WERI-Rb-1 (cell line): ENCODE data around the gene AK9.

Experiments
- DNase-seq: peaks from one replicate; pipeline ENCODE4 v3.0.0-alpha.2; 2020
- H3K27ac ChIP-seq: fragments of 250-450 bp; sonication (Bioruptor Pico); 2 replicates; pipeline ENCODE4 v1.5.1; 2020; ENCODE audit warnings: mild to moderate bottlenecking, moderate library complexity
- H3K27me3 ChIP-seq: fragments of 250-450 bp; sonication (Bioruptor Pico); 2 replicates; pipeline ENCODE4 v1.5.1; 2021; ENCODE audit warnings: mild to moderate bottlenecking, low read depth, moderate library complexity; ENCODE audit not compliant: insufficient read depth, severe bottlenecking
- H3K36me3 ChIP-seq: fragments of 250-450 bp; sonication (Bioruptor Pico); 2 replicates; pipeline ENCODE4 v1.5.1; 2020; ENCODE audit warnings: mild to moderate bottlenecking, moderate library complexity
- H3K4me3 ChIP-seq: 2 replicates; pipeline ENCODE4 v1.5.1; 2011; ENCODE audit warnings: low read depth, mild to moderate bottlenecking, control low read depth, low read length
- H3K9me3 ChIP-seq: fragments of 250-450 bp; sonication (Bioruptor Pico); 2 replicates; pipeline ENCODE4 v1.5.1; 2021; ENCODE audit warnings: mild to moderate bottlenecking, moderate library complexity; ENCODE audit not compliant: severe bottlenecking
- CTCF ChIP-seq: IDR thresholded peaks from 2 replicates; pipeline ENCODE4 v1.5.1; 2011; ENCODE audit warnings: low read depth, mild to moderate bottlenecking, control low read depth, inconsistent platforms, low read length

Gene AK9

DNA sequence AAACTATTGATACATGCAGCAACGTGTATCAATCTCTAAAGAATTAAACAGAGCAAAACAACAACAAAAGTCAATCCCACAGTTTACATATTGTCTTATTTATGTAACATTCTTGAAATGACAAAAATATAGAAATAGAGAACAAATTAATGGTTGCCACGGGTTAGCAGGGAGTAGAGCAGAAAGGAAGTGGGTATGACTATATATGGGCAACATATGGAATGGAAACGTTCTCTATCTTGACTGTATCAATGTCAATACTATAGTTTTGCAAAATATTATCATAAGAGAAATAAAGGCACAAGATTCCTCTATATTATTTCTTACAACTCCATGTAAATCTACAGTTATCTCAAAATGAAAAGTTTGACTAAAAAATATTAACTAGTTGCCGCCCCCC, 12.8 kb downstream of the AK9 start:
- Histone ChIP-seq H3K27me3 (no peaks in the 10 kb centered on the region), H3K36me3 (no peaks in the 10 kb centered on the region), H3K27ac (no peak overlapping the region), H3K4me3 (no peak overlapping the region), H3K9me3 (no peaks in the 10 kb centered on the region)
- no peak for DNase-seq
- no peak for TF ChIP-seq CTCF

- TF ChIP-seq CTCF, result no peak
- Histone ChIP-seq H3K27me3 (no peaks in the 10 kb centered on the region), H3K36me3 (no peaks in the 10 kb centered on the region), H3K27ac (no peak overlapping the region), H3K9me3 (no peaks in the 10 kb centered on the region), H3K4me3 (no peak overlapping the region)
- DNase-seq, result no peak
These were observed 14.3 kb downstream of the AK9 start for GRCh38 chr6:109676724-109677123.

DNA sequence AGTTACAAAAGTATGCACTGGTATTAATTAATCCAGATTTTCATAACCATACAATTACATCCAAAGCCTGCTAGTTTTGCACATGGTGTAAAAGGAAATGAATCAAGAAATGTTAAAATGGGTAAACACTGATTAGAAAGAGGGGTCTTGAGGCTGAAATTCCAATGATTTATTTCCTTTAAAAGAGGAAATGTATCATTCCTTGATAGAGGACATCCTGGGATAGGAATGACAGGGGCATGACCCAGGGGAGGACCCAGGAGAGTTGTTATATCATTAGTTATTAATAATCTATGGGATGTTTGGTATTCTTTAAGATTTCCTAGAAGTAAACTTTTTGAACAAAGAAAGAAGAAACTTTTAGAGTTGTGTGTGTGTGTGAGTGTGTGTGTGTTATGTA, 18.2 kb downstream of the AK9 start:
- no peak for TF ChIP-seq CTCF
- DNase-seq, result no peak
- H3K27me3 ChIP-seq, result no peaks in the 10 kb centered on the region
- H3K27ac ChIP-seq, result no peak overlapping the region
- no peaks in the 10 kb centered on the region for H3K36me3 ChIP-seq
- no peaks in the 10 kb centered on the region for H3K9me3 ChIP-seq
- H3K4me3 ChIP-seq, result no peak overlapping the region

GRCh38 chr6:109672175-109672574, 18.8 kb downstream of the AK9 start:
- TF ChIP-seq CTCF, result no peak
- Histone ChIP-seq H3K27me3 (no peaks in the 10 kb centered on the region), H3K27ac (no peak overlapping the region), H3K9me3 (no peaks in the 10 kb centered on the region), H3K36me3 (no peaks in the 10 kb centered on the region), H3K4me3 (no peak overlapping the region)
- DNase-seq, result no peak

DNA sequence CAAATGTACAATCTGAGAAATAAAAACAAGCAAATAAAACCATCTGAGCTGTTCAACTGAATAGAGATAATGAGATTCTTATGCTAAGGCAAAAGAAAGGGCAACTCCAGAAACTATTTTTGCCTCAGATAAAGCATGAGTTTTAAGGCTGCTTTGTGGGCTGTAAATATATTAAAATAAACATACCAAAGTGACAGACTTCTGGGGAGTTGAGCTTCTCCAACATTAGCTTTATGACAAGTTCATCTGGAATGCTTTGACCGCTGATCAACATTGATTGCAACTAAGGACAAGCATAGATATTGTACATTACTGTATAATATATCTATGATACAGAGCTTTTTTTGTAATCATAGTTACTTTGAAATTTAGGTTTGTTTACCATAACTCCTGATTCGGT, 19.3 kb downstream of the AK9 start:
- Histone ChIP-seq H3K9me3 (no peaks in the 10 kb centered on the region), H3K4me3 (no peak overlapping the region), H3K27ac (no peak overlapping the region), H3K36me3 (no peaks in the 10 kb centered on the region), H3K27me3 (no peaks in the 10 kb centered on the region)
- DNase-seq, result no peak
- TF ChIP-seq CTCF, result no peak

DNA sequence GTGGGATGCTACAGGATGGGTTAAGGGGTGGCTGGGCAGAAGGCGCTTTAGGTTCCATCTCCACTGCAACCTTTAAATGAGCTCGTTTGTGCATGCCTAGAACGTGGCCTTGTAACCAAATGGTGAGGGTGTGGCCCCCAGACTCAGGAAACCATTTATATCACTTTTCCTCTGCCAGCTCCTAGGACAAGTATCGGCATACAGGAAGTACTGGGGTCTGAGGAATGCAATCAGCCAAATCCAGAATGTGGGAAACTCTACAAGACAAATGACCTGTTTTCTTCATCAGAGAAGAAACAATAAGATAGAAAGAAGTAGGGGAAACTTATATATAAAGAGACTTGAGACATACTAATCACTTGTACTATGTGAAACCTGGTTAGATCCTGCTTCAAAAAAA, 21.2 kb downstream of the AK9 start:
- no peaks in the 10 kb centered on the region for H3K9me3 ChIP-seq
- no peaks in the 10 kb centered on the region for H3K27me3 ChIP-seq
- H3K36me3 ChIP-seq, result no peaks in the 10 kb centered on the region
- H3K4me3 ChIP-seq, result no peak overlapping the region
- TF ChIP-seq CTCF, result no peak
- no peak for DNase-seq
- H3K27ac ChIP-seq, result no peak overlapping the region
